ENCODE measurements around the gene NTNG2. TPM values are rescaled to one million over a fixed set of nuclear protein-coding genes. Genes with fewer than 3 reads are reported as not detected.

NTNG2 gene
- total RNA-seq, 4 donors from 2014 or later, result 0.27 to 1.1 TPM; not detected in 2

- H3K36me3 ChIP-seq, result no peaks in the 10 kb centered on the region
- TF ChIP-seq POLR2A (IDR thresholded peaks at IDR 0.05) (no peak), POLR2AphosphoS5 (IDR thresholded peaks at IDR 0.05) (no peak)
- TF ChIP-seq, protein P1, sequence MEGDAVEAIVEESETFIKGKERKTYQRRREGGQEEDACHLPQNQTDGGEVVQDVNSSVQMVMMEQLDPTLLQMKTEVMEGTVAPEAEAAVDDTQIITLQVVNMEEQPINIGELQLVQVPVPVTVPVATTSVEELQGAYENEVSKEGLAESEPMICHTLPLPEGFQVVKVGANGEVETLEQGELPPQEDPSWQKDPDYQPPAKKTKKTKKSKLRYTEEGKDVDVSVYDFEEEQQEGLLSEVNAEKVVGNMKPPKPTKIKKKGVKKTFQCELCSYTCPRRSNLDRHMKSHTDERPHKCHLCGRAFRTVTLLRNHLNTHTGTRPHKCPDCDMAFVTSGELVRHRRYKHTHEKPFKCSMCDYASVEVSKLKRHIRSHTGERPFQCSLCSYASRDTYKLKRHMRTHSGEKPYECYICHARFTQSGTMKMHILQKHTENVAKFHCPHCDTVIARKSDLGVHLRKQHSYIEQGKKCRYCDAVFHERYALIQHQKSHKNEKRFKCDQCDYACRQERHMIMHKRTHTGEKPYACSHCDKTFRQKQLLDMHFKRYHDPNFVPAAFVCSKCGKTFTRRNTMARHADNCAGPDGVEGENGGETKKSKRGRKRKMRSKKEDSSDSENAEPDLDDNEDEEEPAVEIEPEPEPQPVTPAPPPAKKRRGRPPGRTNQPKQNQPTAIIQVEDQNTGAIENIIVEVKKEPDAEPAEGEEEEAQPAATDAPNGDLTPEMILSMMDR (IDR thresholded peaks at IDR 0.05), result no peak
- H3K4me3 ChIP-seq, result no peak overlapping the region
- WGBS, 2 donors (ENCODE audit: low coverage in 1 of 2), result 48% methylated on average over 3 of the region's 3 CpGs; no CpG with 5 or more reads in 1 of the 2 donors
- DNase-seq, result no peak
- no peaks in the 10 kb centered on the region for H3K9me3 ChIP-seq
- H3K4me1 ChIP-seq, result no peaks in the 10 kb centered on the region
- no peak overlapping the region for H3K27ac ChIP-seq
- in situ Hi-C loops (cut with MboI; ENCODE audit: low pct_ligation_motif_present in 1 of 4, low pct_unique_long_range_greater_than_20kb in 1 of 4, low sequenced_read_pairs in 3 of 4), result no loop called here
- intact Hi-C loops (cut with DNase I; ENCODE audit: low total_unique reads), result loop anchor here (5.0 kb wide), 1 partner anchor 61 kb away; no protein-coding TSS in a partner anchor
- H3K27me3 ChIP-seq, result peaks cover 26% of the 10 kb centered on the region
Measured at GRCh38 chr9:132233138-132233537, 71.3 kb downstream of the NTNG2 start.

- Histone ChIP-seq H3K27ac (no peak overlapping the region), H3K9me3 (no peaks in the 10 kb centered on the region), H3K4me1 (no peaks in the 10 kb centered on the region), H3K36me3 (no peaks in the 10 kb centered on the region), H3K27me3 (peaks cover 26% of the 10 kb centered on the region), H3K4me3 (no peak overlapping the region)
- TF ChIP-seq, protein P1 (IDR thresholded peaks at IDR 0.05), result no peak
- TF ChIP-seq POLR2AphosphoS5 (IDR thresholded peaks at IDR 0.05), result no peak
- no peak for DNase-seq
- intact Hi-C loops (cut with DNase I; ENCODE audit: low total_unique reads), result loop anchor here (5.0 kb wide), 1 partner anchor 62 kb away; no protein-coding TSS in a partner anchor
- in situ Hi-C loops (cut with MboI; ENCODE audit: low pct_ligation_motif_present in 1 of 4, low pct_unique_long_range_greater_than_20kb in 1 of 4, low sequenced_read_pairs in 3 of 4), result no loop called here
- 74 to 89% methylated on average over 4 to 12 of the region's 12 CpGs for WGBS, 2 donors (ENCODE audit: low coverage in 1 of 2)
Measured at GRCh38 chr9:132234535-132234934, 72.7 kb downstream of the NTNG2 start.

DNA sequence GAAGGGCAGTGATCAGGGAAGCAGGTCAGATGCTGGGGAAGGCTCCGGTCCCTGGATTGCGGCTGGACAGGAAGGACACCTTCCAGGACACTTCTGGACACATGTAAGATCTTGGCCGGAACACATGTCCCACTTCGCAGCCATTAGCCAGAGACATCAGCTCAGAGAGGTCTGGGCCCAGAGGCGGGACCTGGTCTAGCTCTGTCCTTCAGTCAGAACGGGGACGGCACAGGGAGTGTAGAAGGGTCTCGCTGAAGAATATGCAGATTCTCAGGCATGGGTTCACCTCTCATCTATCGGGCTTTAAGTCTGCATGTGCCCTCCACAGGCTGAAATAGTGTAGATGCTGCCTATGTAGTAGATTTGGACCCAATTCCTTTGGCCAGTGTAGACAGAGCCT lies 73.3 kb downstream of the NTNG2 start:
- 85% methylated on average over 9 of the region's 9 CpGs; no CpG with 5 or more reads in 1 of the 2 donors for WGBS, 2 donors (ENCODE audit: low coverage in 1 of 2)
- Histone ChIP-seq H3K27ac (no peak overlapping the region), H3K9me3 (no peaks in the 10 kb centered on the region), H3K4me1 (no peaks in the 10 kb centered on the region), H3K4me3 (no peak overlapping the region), H3K27me3 (peaks cover 29% of the 10 kb centered on the region), H3K36me3 (no peaks in the 10 kb centered on the region)
- TF ChIP-seq, protein P1 (IDR thresholded peaks at IDR 0.05), result no peak
- TF ChIP-seq POLR2AphosphoS5 (IDR thresholded peaks at IDR 0.05) (no peak), POLR2A (IDR thresholded peaks at IDR 0.05) (no peak), EP300 (IDR thresholded peaks at IDR 0.05; ENCODE audit: low read depth) (no peak)
- DNase-seq, result no peak
- intact Hi-C loops (cut with DNase I; ENCODE audit: low total_unique reads) (no loop called here), in situ Hi-C loops (cut with MboI; ENCODE audit: low pct_ligation_motif_present in 1 of 4, low pct_unique_long_range_greater_than_20kb in 1 of 4, low sequenced_read_pairs in 3 of 4) (no loop called here)

DNA sequence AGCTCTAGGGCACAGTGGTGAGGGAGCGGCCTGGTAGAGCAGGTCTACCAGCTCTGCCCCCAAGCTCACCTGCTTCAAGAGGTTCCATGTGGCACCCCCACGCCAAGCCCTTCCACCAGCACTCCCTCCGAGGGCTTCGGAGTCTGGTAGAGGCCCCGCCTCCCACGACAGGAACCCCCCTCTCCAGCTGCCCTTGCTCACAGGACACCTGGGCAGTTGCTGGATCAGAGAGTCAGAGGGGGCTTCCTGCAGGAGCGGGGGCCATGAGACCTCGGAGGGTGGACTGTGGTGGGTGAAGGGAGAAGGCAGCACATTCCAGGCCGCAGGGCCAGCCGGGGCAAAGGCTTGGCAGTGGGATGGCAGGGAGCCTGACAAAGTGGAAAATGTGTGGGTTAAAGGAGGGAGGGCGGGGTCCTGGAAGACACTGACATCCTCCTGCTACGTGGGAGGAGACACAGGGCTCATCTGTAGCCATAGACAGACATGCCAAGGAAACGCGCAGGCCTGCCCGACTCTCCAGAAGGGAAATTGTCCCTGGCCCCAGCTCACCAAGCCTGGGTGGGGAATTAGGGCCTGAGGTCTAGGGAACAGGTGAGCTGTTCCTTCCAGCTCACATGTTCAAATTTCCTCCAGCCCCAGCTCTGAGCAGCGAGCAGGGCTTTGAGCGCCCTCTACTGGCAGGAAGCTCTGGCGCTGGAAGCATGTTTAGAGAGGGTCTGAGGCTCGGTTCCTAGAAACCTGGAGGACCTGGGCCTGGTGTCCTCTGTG lies 74.2 kb downstream of the NTNG2 start:
- peak; percentile 74 for DNase-seq
- peaks cover 30% of the 10 kb centered on the region for H3K27me3 ChIP-seq
- H3K36me3 ChIP-seq, result no peaks in the 10 kb centered on the region
- H3K27ac ChIP-seq, result no peak overlapping the region
- TF ChIP-seq EP300 (IDR thresholded peaks at IDR 0.05; ENCODE audit: low read depth), result no peak
- TF ChIP-seq, protein P1 (IDR thresholded peaks at IDR 0.05), result peak; percentile 80 to 94 (median 93)
- intact Hi-C loops (cut with DNase I; ENCODE audit: low total_unique reads) (no loop called here), in situ Hi-C loops (cut with MboI; ENCODE audit: low pct_ligation_motif_present in 1 of 4, low pct_unique_long_range_greater_than_20kb in 1 of 4, low sequenced_read_pairs in 3 of 4) (no loop called here)
- 38% methylated on average over 19 of the region's 19 CpGs; no CpG with 5 or more reads in 1 of the 2 donors for WGBS, 2 donors (ENCODE audit: low coverage in 1 of 2)
- H3K4me1 ChIP-seq, result peaks cover 0 to 5% (median 5%) of the 10 kb centered on the region in 4 donors
- no peaks in the 10 kb centered on the region for H3K9me3 ChIP-seq
- no peak overlapping the region for H3K4me3 ChIP-seq

Measured in transverse colon (tissue), 4 donors.